CD4-positive, alpha-beta memory T cell (primary cell): Measurements from ENCODE around the gene WNT2B. TPM values are rescaled to one million over a fixed set of nuclear protein-coding genes. Genes with fewer than 3 reads are reported as not detected.
A peak's percentile ranks its signal among the peaks of the same experiment; 100 is the strongest.

ENCODE experiments used
- CTCF ChIA-PET: fragments of 350-600 bp; sonication (Branson Sonifier 250); formaldehyde crosslinking; loops from one replicate; lab custom pipeline; 2021; ENCODE audit warnings: inconsistent platforms; ENCODE audit not compliant: partially characterized antibody; lab: Charles Lee
- POLR2A ChIA-PET: fragments of 350-600 bp; sonication (Branson Sonifier 250); formaldehyde crosslinking; loops from one replicate; lab custom pipeline; 2021; ENCODE audit not compliant: partially characterized antibody; lab: Charles Lee
- DNase-seq, 5 donors: peaks; one replicate each; pipeline versions ENCODE4 v3.0.0 to v3.0.0-alpha.2; 2020 to 2022; ENCODE audit warnings: mixed read lengths in 1 of 5
- H3K27ac ChIP-seq: one replicate; pipeline ENCODE4 v1.7.0; 2013; ENCODE audit warnings: low read depth, low read length
- H3K27me3 ChIP-seq: 2 replicates; pipeline ENCODE4 v1.7.0; 2013; ENCODE audit warnings: mild to moderate bottlenecking, low read length, moderate library complexity; ENCODE audit not compliant: insufficient read depth
- H3K36me3 ChIP-seq: 2 replicates; pipeline ENCODE4 v1.7.0; 2013; ENCODE audit warnings: mild to moderate bottlenecking, low read length, moderate library complexity; ENCODE audit not compliant: insufficient read depth
- H3K4me1 ChIP-seq: 2 replicates; pipeline ENCODE4 v1.7.0; 2013; ENCODE audit warnings: mild to moderate bottlenecking, low read length, moderate library complexity; ENCODE audit not compliant: insufficient read depth
- H3K4me3 ChIP-seq, 2 donors: one replicate each; pipeline ENCODE4 v1.7.0; 2013; ENCODE audit warnings: low read length in 2 of 2, mild to moderate bottlenecking in 1 of 2
- H3K9me3 ChIP-seq, 2 donors: one replicate each; pipeline ENCODE4 v1.7.0; 2013; ENCODE audit warnings: low read length in 2 of 2, control low read depth in 1 of 2; ENCODE audit not compliant: control insufficient read depth in 1 of 2
- H3K27ac Mint-ChIP-seq, 7 donors: one replicate each; pipeline ENCODE4 v1.8.0; 2020 to 2021; ENCODE audit warnings: mixed read lengths in 7 of 7, mild to moderate bottlenecking in 6 of 7, inconsistent platforms in 3 of 7, moderate library complexity in 3 of 7
- H3K27me3 Mint-ChIP-seq, 2 donors: one replicate each; pipeline ENCODE4 v1.8.0; 2020 to 2021; ENCODE audit warnings: mixed read lengths in 2 of 2
- H3K36me3 Mint-ChIP-seq, 2 donors: one replicate each; pipeline ENCODE4 v1.8.0; 2020 to 2021; ENCODE audit warnings: mixed read lengths in 2 of 2, inconsistent platforms in 1 of 2, mild to moderate bottlenecking in 1 of 2
- H3K4me1 Mint-ChIP-seq, 4 donors: one replicate each; pipeline ENCODE4 v1.8.0; 2020 to 2021; ENCODE audit warnings: mixed read lengths in 4 of 4, mild to moderate bottlenecking in 1 of 4
- H3K4me3 Mint-ChIP-seq, 8 donors: one replicate each; pipeline ENCODE4 v1.8.0; 2020 to 2021; ENCODE audit warnings: mixed read lengths in 8 of 8, mild to moderate bottlenecking in 7 of 8, moderate library complexity in 6 of 8, inconsistent platforms in 3 of 8
- H3K9me3 Mint-ChIP-seq, 8 donors: one replicate each; pipeline ENCODE4 v1.8.0; 2020 to 2021; ENCODE audit warnings: mixed read lengths in 8 of 8, mild to moderate bottlenecking in 5 of 8, inconsistent platforms in 3 of 8, moderate library complexity in 1 of 8
- intact Hi-C: fragments of 100-400 bp; cut with micrococcal nuclease; formaldehyde crosslinking; loops from one replicate; pipeline ENCODE4 v1.15.1; 2023
- polyA plus RNA-seq, 2 donors: library from polyadenylated mRNA; unstranded; fragments of 300-500 nt; fragmentation: Illumina TruSeq; gene quantifications; one replicate each; pipeline ENCODE4 v1.2.3, GENCODE V29; 2021
- total RNA-seq, 2 experiments: library from RNA; stranded (reverse); gene quantifications; one replicate each; pipeline ENCODE4 v1.2.3, GENCODE V29; 2021

WNT2B gene
- total and polyA plus RNA-seq, 4 experiments from 2014 or later = 0.21 to 0.91 (median 0.46) TPM

GRCh38 chr1:112532064-112532463 lies 23.3 kb downstream of the WNT2B start:
- H3K27me3 Mint-ChIP-seq = no peaks in the 10 kb centered on the region
- no peaks in the 10 kb centered on the region for H3K9me3 Mint-ChIP-seq
- H3K4me1 Mint-ChIP-seq = no peaks in the 10 kb centered on the region
- H3K36me3 ChIP-seq = no peaks in the 10 kb centered on the region
- no peak overlapping the region for H3K4me3 ChIP-seq
- intact Hi-C loops = no loop called here
- ChIA-PET CTCF (interaction anchor here (1.6 kb wide), 1 partner anchor 12 kb away, joined by 3 read pairs; no protein-coding TSS in a partner anchor), POLR2A (no interaction called here)
- H3K27ac Mint-ChIP-seq = no peak overlapping the region
- H3K36me3 Mint-ChIP-seq = peaks cover 17 to 33% of the 10 kb centered on the region in 2 donors
- H3K4me1 ChIP-seq = no peaks in the 10 kb centered on the region
- H3K27me3 ChIP-seq = no peaks in the 10 kb centered on the region
- no peak for DNase-seq
- H3K27ac ChIP-seq = no peak overlapping the region
- H3K9me3 ChIP-seq = no peaks in the 10 kb centered on the region
- H3K4me3 Mint-ChIP-seq = no peak overlapping the region

- no peaks in the 10 kb centered on the region for H3K27me3 ChIP-seq
- no peaks in the 10 kb centered on the region for H3K27me3 Mint-ChIP-seq
- H3K27ac ChIP-seq = no peak overlapping the region
- H3K4me1 ChIP-seq = no peaks in the 10 kb centered on the region
- intact Hi-C loops = no loop called here
- no peaks in the 10 kb centered on the region for H3K36me3 ChIP-seq
- H3K4me3 Mint-ChIP-seq = no peak overlapping the region
- ChIA-PET POLR2A (no interaction called here), CTCF (interaction anchor here (1.6 kb wide), 1 partner anchor 11 kb away, joined by 3 read pairs; no protein-coding TSS in a partner anchor)
- H3K9me3 Mint-ChIP-seq = no peaks in the 10 kb centered on the region
- no peaks in the 10 kb centered on the region for H3K9me3 ChIP-seq
- no peaks in the 10 kb centered on the region for H3K4me1 Mint-ChIP-seq
- H3K27ac Mint-ChIP-seq = no peak overlapping the region
- DNase-seq = no peak
- H3K36me3 Mint-ChIP-seq = peaks cover 13 to 29% of the 10 kb centered on the region in 2 donors
- H3K4me3 ChIP-seq = no peak overlapping the region
These were observed 24.3 kb downstream of the WNT2B start for GRCh38 chr1:112533029-112533428.

GRCh38 chr1:112536561-112536960 lies 27.8 kb downstream of the WNT2B start:
- no peak overlapping the region for H3K27ac Mint-ChIP-seq
- H3K36me3 Mint-ChIP-seq = peaks cover 28 to 35% of the 10 kb centered on the region in 2 donors
- H3K4me3 Mint-ChIP-seq = no peak overlapping the region
- no peaks in the 10 kb centered on the region for H3K27me3 Mint-ChIP-seq
- H3K4me1 ChIP-seq = no peaks in the 10 kb centered on the region
- no peak overlapping the region for H3K4me3 ChIP-seq
- ChIA-PET CTCF (no interaction called here), POLR2A (no interaction called here)
- no peaks in the 10 kb centered on the region for H3K4me1 Mint-ChIP-seq
- no peaks in the 10 kb centered on the region for H3K36me3 ChIP-seq
- H3K27me3 ChIP-seq = no peaks in the 10 kb centered on the region
- no peaks in the 10 kb centered on the region for H3K9me3 Mint-ChIP-seq
- no peaks in the 10 kb centered on the region for H3K9me3 ChIP-seq
- DNase-seq = no peak
- no peak overlapping the region for H3K27ac ChIP-seq
- intact Hi-C loops = no loop called here

- Mint-ChIP-seq H3K4me1 (no peaks in the 10 kb centered on the region), H3K27me3 (no peaks in the 10 kb centered on the region), H3K27ac (no peak overlapping the region), H3K36me3 (peaks cover 35 to 42% of the 10 kb centered on the region in 2 donors), H3K9me3 (no peaks in the 10 kb centered on the region), H3K4me3 (no peak overlapping the region)
- Histone ChIP-seq H3K9me3 (no peaks in the 10 kb centered on the region), H3K27ac (no peak overlapping the region), H3K36me3 (no peaks in the 10 kb centered on the region), H3K27me3 (no peaks in the 10 kb centered on the region), H3K4me1 (no peaks in the 10 kb centered on the region), H3K4me3 (no peak overlapping the region)
- ChIA-PET CTCF (no interaction called here), POLR2A (no interaction called here)
- DNase-seq = no peak
- intact Hi-C loops = no loop called here
These were observed 28.7 kb downstream of the WNT2B start for GRCh38 chr1:112537456-112537855.

GRCh38 chr1:112538883-112539282 lies 30.1 kb downstream of the WNT2B start:
- POLR2A ChIA-PET = no interaction called here
- no peak for DNase-seq
- H3K9me3 ChIP-seq = no peaks in the 10 kb centered on the region
- H3K27ac ChIP-seq = no peak overlapping the region
- H3K9me3 Mint-ChIP-seq = no peaks in the 10 kb centered on the region
- no peaks in the 10 kb centered on the region for H3K4me1 Mint-ChIP-seq
- H3K4me1 ChIP-seq = no peaks in the 10 kb centered on the region
- no peak overlapping the region for H3K4me3 ChIP-seq
- H3K36me3 ChIP-seq = no peaks in the 10 kb centered on the region
- no peaks in the 10 kb centered on the region for H3K27me3 ChIP-seq
- peaks cover 32 to 39% of the 10 kb centered on the region in 2 donors for H3K36me3 Mint-ChIP-seq
- CTCF ChIA-PET = interaction anchor here (2.2 kb wide), 1 partner anchor 37 kb away, joined by 7 read pairs; no protein-coding TSS in a partner anchor
- no peak overlapping the region for H3K27ac Mint-ChIP-seq
- no peak overlapping the region for H3K4me3 Mint-ChIP-seq
- intact Hi-C loops = no loop called here
- no peaks in the 10 kb centered on the region for H3K27me3 Mint-ChIP-seq

- POLR2A ChIA-PET = no interaction called here
- H3K36me3 Mint-ChIP-seq = peaks cover 33 to 34% of the 10 kb centered on the region in 2 donors
These were observed 31.5 kb downstream of the WNT2B start for GRCh38 chr1:112540226-112540794.

GRCh38 chr1:112541299-112541698 lies 32.5 kb downstream of the WNT2B start:
- Histone ChIP-seq H3K9me3 (no peaks in the 10 kb centered on the region), H3K27me3 (no peaks in the 10 kb centered on the region), H3K27ac (no peak overlapping the region), H3K4me1 (no peaks in the 10 kb centered on the region), H3K4me3 (no peak overlapping the region), H3K36me3 (no peaks in the 10 kb centered on the region)
- H3K9me3 Mint-ChIP-seq = no peaks in the 10 kb centered on the region
- peaks cover 31% of the 10 kb centered on the region in 2 donors for H3K36me3 Mint-ChIP-seq
- intact Hi-C loops = no loop called here
- no peak for DNase-seq
- no peaks in the 10 kb centered on the region for H3K4me1 Mint-ChIP-seq
- no peak overlapping the region for H3K4me3 Mint-ChIP-seq
- peak overlapping the region in 1 of 7 donors; percentile 23 for H3K27ac Mint-ChIP-seq
- H3K27me3 Mint-ChIP-seq = no peaks in the 10 kb centered on the region
- ChIA-PET POLR2A (no interaction called here), CTCF (no interaction called here)

More at GRCh38 chr1:112540226-112540794, 31.5 kb downstream of the WNT2B start:
- Histone ChIP-seq H3K36me3 (no peaks in the 10 kb centered on the region), H3K4me1 (no peaks in the 10 kb centered on the region), H3K9me3 (no peaks in the 10 kb centered on the region), H3K27ac (no peak overlapping the region), H3K27me3 (no peaks in the 10 kb centered on the region), H3K4me3 (no peak overlapping the region)
- no peaks in the 10 kb centered on the region for H3K27me3 Mint-ChIP-seq
- intact Hi-C loops = no loop called here
- H3K4me3 Mint-ChIP-seq = no peak overlapping the region
- DNase-seq = no peak
- H3K9me3 Mint-ChIP-seq = no peaks in the 10 kb centered on the region
- H3K4me1 Mint-ChIP-seq = no peaks in the 10 kb centered on the region
- H3K27ac Mint-ChIP-seq = no peak overlapping the region
- CTCF ChIA-PET = interaction anchor here (0.9 to 2.2 kb wide), 2 partner anchors 39 to 74 kb away, joined by 3 to 7 read pairs; no protein-coding TSS in a partner anchor
